ENCODE data around the gene GMPR. TPM values are rescaled to one million over a fixed set of nuclear protein-coding genes. Genes with fewer than 3 reads are reported as not detected.
"Not testable (repeated sequence)": the region's sequence is repeated elsewhere in the genome, so short reads cannot be mapped to it uniquely, and the experiment has no call there.

Gene GMPR
- total and polyA plus RNA-seq, 2 experiments from 2014 or later: 9.4 to 29.6 TPM

DNA sequence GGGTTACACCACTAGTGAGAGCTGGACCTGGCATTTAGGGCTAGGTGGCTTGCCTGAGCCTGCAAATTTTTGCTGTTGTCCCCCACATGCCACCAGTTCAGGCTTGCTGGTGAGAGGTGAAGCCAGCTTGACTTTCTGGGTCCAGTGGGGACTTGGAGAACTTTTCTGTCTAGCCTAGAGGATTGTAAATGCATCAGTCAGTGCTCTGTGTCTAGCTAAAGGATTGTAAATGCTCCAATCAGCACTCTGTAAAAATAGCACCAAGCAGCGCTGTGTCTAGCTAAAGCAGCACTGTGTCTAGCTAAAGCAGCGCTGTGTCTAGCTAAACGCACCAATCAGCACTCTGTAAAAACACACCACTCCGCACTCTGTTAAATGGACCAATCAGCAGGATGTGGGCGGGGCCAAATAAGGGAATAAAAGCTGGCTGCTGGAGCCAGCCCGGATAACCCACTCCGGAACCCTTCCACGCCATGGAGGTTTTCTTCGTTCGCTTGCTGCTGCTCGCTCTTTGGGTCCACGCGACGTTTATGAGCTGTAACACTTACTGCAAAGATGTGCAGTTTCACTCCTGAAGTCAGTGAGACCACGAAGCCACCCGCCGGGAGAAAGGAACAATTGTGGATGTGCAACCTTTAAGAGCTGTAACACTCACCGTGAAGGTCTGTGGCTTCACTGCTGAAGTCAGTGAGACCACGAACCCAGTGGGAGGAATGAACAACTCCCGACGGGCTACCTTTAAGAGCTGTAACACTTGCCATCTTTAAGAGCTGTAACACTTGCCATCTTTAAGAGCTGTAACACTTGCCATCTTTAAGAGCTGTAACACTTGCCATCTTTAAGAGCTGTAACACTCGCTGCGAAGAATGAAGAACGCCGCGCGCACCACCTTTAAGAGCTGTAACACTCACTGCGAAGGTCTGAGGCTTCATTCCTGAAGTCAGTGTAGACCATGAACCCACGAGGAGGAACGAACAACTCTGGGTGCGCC lies 27.3 kb downstream of the GMPR start:
- TF ChIP-seq, protein P1, sequence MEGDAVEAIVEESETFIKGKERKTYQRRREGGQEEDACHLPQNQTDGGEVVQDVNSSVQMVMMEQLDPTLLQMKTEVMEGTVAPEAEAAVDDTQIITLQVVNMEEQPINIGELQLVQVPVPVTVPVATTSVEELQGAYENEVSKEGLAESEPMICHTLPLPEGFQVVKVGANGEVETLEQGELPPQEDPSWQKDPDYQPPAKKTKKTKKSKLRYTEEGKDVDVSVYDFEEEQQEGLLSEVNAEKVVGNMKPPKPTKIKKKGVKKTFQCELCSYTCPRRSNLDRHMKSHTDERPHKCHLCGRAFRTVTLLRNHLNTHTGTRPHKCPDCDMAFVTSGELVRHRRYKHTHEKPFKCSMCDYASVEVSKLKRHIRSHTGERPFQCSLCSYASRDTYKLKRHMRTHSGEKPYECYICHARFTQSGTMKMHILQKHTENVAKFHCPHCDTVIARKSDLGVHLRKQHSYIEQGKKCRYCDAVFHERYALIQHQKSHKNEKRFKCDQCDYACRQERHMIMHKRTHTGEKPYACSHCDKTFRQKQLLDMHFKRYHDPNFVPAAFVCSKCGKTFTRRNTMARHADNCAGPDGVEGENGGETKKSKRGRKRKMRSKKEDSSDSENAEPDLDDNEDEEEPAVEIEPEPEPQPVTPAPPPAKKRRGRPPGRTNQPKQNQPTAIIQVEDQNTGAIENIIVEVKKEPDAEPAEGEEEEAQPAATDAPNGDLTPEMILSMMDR (IDR thresholded peaks at IDR 0.05; ENCODE audit: low read depth, low read length): no peak
- no peak for DNase-seq (ENCODE audit: low read depth in 1 of 2, low spot score in 1 of 2)
- Histone ChIP-seq H3K27me3 (no peaks in the 10 kb centered on the region), H3K4me1 (ENCODE audit: low read depth) (no peaks in the 10 kb centered on the region), H3K4me3 (no peak overlapping the region), H3K27ac (no peak overlapping the region), H3K9me3 (ENCODE audit: low read depth) (no peaks in the 10 kb centered on the region), H3K36me3 (no peaks in the 10 kb centered on the region)

DNA sequence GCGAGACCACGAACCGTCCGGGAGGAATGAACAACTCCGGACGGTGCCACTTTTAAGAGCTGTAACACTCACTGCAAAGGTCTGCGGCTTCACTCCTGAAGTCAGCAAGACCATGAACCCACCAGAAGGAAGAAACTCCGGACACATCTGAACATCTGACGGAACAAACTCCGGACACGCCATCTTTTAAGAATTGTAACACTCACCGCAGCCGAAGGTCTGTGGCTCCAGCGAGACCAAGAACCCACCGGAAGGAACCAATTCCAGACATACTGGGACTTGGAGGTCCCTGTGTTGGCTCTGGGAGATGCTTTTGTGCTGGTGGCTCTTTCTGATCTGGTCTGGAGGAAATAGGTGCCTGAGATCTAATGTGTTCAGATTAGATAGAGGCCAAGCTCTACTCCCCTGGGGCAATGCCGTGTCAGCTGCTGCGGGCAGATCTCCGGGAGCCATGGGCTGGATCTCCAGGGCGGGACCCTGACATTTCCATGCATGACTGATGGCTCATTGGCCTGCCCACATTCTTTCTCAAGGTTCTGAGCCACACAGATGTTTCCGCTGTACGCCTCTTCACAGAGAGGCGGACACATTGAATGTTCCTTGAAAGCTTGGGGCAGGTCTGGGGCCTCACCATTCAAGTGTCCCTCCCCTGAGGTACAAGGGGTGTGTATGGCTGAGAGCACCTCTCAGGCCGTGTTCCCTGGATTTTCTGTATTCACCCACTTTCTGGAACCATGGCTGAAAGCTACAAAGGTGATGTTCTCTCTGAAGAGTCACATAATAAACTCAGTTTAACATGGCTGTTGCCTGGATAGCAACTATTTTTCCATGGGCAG lies 29.3 kb downstream of the GMPR start:
- Histone ChIP-seq H3K27me3 (no peaks in the 10 kb centered on the region), H3K4me1 (ENCODE audit: low read depth) (peaks cover under 1% of the 10 kb centered on the region), H3K36me3 (no peaks in the 10 kb centered on the region), H3K27ac (no peak overlapping the region), H3K4me3 (no peak overlapping the region), H3K9me3 (ENCODE audit: low read depth) (no peaks in the 10 kb centered on the region)
- TF ChIP-seq, protein P1 (IDR thresholded peaks at IDR 0.05; ENCODE audit: low read depth, low read length): no peak
- DNase-seq (ENCODE audit: low read depth in 1 of 2, low spot score in 1 of 2): no peak

DNA sequence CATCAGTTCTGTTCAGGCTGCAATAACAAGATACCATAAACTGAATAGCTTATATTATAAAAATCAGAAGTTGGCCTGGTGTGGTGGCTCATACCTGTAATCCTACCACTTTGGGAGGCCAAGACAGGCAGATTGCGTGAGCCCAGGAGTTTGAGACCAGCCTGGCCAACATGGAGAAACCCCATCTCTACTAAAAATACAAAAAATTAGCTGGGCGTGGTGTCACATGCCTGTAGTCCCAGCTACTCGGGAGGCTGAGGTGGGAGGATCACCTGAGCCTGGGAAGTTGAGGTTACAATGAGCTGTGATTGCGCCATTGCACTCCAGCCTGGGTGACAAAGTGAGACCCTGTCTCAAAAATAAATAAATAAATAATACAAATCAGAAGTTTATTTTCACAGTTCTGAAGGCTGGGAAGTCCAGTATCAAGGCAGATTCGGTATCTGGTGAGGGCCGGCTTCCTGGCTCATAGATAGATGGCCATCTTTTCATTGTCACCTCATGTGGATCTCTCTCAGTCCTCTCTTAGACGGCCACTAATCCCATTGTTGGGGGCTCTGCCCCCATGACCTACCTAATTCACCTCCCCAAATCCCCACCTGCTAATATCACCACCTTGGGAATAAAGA lies 31.2 kb downstream of the GMPR start:
- not testable (repeated sequence) for DNase-seq (ENCODE audit: low read depth in 1 of 2, low spot score in 1 of 2); H3K36me3 ChIP-seq; H3K4me1 ChIP-seq (ENCODE audit: low read depth); H3K27me3 ChIP-seq; H3K4me3 ChIP-seq; H3K27ac ChIP-seq; H3K9me3 ChIP-seq (ENCODE audit: low read depth)

DNA sequence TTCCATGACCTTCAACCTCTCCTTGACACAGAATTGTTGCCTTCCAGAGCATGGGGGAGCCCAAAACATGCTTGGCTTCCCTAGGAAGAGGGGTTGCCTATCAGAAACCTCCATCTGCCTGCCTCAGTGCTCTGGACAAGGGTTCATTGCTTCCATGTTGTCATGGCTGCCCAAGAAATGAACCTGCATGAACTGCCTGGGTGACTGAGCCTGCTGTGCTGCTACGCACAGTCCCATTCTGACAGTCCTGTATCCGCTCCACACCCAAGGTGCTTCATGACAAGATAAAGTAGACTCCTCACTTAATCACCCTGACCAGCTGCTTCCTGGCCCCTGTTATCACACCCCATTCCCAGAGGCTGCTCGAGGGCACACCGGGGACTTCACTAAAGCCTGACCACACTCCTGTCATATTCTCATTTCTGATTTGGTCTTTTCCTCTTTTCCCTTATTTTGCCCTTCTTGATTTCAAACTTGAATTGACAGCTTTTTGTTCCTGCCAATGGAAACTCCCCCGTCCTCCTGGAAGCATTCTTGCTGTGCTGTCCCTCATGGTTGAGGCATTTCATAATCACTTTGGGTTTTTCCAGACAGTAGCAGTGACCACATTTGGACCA lies 31.9 kb downstream of the GMPR start:
- Histone ChIP-seq H3K9me3 (ENCODE audit: low read depth) (no peaks in the 10 kb centered on the region), H3K27me3 (no peaks in the 10 kb centered on the region), H3K36me3 (no peaks in the 10 kb centered on the region), H3K4me1 (ENCODE audit: low read depth) (peaks cover 6% of the 10 kb centered on the region), H3K4me3 (no peak overlapping the region), H3K27ac (no peak overlapping the region)
- TF ChIP-seq, protein P1 (IDR thresholded peaks at IDR 0.05; ENCODE audit: low read depth, low read length): no peak
- no peak for DNase-seq (ENCODE audit: low read depth in 1 of 2, low spot score in 1 of 2)

DNA sequence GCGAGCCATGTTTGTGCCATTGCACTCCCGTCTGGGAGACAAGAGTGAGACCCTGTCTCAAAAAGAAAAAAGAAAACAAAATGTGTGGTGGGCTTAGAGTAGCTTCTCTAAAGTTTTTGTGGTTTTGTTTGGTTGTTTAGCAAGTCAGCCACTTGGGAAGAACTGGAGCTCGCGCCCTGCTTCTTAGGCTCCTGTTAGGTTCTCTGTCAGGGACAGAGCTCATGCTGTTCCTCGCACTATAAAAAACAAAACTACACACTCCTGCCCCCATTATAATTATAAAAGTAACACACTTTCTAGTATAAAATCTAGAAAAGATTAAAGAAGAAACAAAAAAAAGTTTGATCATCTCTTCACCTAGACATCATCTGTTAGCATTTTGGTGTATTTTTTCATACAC lies 33.0 kb downstream of the GMPR start:
- H3K27me3 ChIP-seq: no peaks in the 10 kb centered on the region
- H3K36me3 ChIP-seq: no peaks in the 10 kb centered on the region
- TF ChIP-seq, protein P1 (IDR thresholded peaks at IDR 0.05; ENCODE audit: low read depth, low read length): no peak
- H3K27ac ChIP-seq: no peak overlapping the region
- DNase-seq (ENCODE audit: low read depth in 1 of 2, low spot score in 1 of 2): no peak
- no peak overlapping the region for H3K4me3 ChIP-seq
- H3K9me3 ChIP-seq (ENCODE audit: low read depth): no peaks in the 10 kb centered on the region
- peaks cover 7% of the 10 kb centered on the region for H3K4me1 ChIP-seq (ENCODE audit: low read depth)
